NCI-H1092 treated with DMSO at 0.1 percent for 48 hours (cell line): ENCODE results near the gene PCTP.

Experiments
- DNase-seq: peaks from one replicate; lab custom pipeline; 2025; lab: John Stamatoyannopoulos, UW

PCTP gene

DNA sequence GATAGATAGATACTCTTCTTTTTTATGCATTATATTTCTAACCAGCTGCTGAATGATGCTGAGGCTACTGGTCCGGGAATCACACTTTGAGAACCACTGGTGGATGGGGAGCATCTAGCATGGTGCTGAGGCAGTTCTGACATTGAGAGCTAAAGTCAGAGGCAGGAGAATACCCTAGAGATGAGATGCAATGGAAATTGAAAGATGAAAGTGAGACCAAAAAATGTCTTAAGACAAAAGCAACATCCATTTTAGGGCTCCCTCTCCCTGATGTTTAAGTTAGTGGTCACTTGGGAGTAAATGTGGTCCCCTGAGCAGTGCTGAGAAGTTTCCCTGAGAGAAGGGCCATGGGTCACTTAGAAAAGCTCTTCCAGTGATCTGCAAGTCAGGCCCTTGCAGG is 6.8 kb downstream of the PCTP start:
- DNase-seq = no peak

GRCh38 chr17:55758171-55758570 is 7.3 kb downstream of the PCTP start:
- no peak for DNase-seq

DNA sequence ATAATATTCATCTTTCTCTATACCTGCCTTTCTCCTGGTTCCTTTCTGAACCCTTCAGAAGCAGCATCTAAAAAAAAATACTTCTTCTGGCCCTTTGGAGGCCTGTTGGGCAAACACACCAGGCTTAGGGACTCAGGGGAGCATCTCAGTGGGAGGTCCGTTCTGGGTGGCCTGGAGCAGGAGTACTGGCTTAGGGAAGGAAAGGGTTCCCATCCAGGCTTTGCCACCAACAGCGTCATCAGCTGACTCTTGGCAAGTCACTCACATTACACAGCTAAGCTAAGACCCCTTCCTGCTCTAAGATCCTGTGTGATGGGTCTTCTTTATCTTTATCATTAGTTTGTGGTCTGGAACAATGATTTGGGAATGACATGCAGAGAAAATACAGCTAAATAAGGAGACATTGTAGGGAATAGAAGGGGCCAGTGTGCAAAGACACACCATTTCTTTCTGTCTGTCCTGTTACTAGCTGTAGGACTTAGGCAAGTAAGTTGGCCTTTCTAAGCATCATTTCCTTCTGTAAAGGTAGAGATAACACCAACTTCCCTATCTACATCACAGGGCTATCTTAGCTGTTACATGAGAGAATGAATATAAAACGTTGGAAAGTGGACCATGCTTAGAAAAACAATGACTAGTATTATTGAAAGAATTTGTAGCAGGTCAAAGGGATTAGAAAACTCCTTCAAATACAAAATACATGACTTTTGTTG is 9.9 kb downstream of the PCTP start:
- DNase-seq = no peak

- DNase-seq = no peak
These were observed 11.4 kb downstream of the PCTP start for GRCh38 chr17:55762086-55762858.

GRCh38 chr17:55763856-55764255 is 13.0 kb downstream of the PCTP start:
- no peak for DNase-seq

DNA sequence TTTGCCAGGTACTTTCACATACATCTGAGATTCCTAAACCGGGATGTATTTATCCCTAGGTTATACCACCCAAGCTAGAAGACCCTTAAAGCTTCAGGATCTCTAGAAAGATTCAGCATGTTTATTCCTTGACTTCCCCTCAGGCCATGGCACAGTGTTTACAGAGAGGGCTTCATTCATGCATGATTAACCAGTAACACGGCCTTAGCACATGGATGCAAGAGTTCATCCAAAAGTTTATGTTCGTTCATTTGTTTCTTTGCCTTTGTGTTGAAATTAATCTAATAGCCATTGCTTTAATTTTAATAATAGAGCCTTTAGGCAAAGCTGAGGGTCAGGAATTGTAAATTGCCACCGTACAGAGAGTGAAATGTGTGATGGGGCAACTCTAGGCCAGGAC is 13.8 kb downstream of the PCTP start:
- DNase-seq = no peak

- DNase-seq = no peak
These were observed 14.6 kb downstream of the PCTP start for GRCh38 chr17:55765472-55765871.

DNA sequence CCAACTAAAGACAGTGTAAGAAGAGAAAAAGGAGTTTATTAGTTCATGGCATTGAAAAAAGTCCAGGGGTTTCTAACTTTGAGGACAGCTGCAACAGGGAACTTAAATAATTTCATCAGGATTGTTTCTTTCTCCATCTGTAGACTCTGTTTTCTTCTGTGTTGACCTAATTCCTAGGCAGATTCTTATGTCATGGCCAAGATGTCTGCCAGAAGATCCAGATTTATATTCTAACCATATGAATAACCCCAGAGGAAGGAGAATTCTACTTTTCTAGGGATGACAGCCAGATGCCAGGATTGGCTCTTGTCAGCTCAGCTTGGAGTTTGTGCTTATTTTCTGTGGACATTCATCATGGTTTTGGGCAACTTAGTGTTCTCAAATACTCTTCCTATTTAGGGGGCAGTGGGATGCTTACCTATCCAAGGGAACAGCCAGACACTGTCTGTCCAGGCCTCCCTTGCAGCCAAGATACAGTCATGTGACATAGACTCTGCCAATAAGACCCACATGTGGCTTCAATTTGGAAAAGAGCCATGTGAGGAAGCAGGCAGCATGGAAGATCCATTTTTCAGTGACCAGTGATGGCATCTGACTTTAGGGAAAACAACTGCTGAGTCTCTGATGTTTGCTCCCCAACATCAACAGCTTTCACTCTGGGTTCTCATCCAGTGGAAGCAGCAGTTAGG is 18.2 kb downstream of the PCTP start:
- DNase-seq = no peak

DNA sequence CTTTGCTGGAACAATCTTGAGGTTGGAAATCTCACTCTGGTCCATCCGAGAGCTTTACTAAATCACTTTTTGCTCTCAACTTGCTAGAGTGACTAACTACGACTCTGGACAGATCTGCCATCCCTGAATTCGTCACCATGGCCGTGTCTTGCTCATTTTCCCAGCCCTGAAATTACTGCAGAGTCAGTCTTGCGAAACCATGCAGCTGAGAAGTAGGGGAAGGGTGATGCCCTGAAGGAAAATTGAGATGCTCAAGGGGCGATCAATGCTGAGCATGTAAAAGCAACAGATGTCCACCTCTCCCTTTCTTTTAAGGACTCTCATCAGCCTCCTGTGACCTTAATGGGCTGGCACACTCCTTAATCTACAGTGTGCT is 18.8 kb downstream of the PCTP start:
- no peak for DNase-seq

DNA sequence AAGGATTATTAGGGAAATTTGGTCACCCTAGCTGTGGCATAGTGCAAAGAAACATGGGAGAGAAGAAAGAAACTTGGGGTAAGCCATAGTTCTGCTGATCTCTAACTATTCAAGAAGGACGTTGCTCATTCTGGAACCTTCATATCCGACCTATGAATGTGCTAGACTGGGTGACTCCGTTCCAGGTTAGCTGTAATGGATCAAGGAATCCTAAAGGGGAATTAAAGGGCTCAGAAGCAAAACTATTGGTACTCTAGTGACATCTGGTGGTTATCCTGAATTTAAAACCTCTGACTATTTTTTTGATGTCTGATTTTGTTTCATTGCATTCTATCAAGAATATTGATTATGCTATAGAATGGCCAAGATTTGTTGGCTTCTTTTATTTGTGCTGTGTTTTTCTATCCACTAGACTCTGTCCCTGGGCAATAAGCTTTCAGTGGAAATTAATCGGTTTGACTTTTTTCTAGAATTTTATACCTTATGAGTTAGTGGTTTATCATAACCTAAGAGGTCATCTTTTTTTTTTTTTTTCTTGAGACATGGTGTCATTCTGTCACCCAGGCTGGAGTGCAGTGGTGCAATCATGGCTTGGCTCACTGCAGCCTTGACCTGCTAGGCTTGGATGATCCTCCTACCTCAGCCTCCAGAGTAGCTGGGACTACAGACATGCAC is 19.5 kb downstream of the PCTP start:
- peak; percentile 75 for DNase-seq

GRCh38 chr17:55772086-55772485 is 21.2 kb downstream of the PCTP start:
- no peak for DNase-seq

- no peak for DNase-seq
These were observed 22.8 kb downstream of the PCTP start for GRCh38 chr17:55773671-55774070.

DNA sequence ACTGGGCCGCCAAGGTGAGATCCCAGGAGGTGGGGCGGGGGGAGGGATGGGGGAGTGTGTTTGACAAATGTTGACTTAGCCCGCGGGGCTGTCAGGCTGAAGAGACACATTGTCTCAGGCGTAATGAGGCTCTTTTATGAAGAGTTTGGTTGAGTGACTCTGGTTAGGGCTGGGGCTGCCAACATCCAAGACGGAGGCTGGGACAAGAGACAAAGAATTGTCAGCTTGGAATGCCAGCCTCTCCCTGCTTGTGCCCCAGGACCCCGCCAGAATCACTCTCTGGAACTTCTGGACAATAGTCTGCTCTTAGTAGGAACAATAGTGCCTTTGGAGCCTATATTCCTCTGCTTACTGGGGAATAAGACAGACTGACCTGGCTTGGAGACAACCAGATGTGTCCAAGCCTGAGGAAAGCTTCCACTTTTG is 24.0 kb downstream of the PCTP start:
- peak; percentile 8 for DNase-seq

DNA sequence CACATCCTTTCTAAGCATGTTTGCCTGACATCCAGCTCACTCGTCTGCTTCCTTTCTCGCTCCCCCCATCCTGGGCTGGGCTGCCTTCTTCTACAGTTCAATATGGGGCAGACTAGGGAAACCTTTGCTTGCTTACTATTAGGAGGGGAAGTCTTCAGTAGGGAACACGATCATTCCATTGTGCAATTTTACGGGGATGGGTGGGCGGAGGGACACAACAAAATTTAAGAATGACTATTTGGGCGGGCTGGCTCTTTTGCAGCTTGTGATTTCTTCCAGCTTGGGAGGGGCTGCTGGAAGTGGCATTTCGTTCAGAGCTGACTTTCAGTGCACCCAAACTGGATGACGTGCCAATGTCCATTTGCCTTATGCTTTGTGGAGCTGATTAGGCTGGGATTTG is 25.4 kb downstream of the PCTP start:
- DNase-seq = no peak

- DNase-seq = no peak
These were observed 26.7 kb downstream of the PCTP start for GRCh38 chr17:55777471-55777971.

GRCh38 chr17:55778389-55779118 is 27.7 kb downstream of the PCTP start:
- no peak for DNase-seq

DNA sequence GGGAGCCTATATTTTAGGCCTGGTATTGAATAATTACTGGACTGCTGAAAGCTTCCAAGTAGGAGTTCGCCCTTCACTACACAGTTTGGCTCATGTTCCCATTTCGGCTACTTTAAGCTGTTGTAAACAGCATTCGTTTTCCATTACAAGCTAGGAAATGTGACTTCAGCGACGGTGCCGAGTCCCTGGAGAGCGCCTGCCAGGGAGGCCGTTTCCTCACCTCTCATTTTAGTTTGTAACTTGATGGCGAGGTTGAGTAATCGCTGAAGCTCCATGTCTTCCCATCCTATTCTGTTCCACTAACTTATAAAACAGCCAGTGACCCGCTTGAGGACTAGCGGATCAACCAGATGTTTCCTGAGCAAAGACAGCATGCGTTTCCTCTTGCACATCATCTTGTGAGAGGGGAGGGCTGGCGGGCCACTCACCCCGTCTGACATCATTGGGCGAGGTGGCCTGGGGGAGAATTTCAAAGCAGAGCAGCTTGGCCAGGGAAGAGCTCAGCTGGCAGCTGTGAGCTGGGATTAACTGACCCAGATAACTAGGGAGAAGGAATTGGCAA is 32.9 kb downstream of the PCTP start:
- no peak for DNase-seq

DNA sequence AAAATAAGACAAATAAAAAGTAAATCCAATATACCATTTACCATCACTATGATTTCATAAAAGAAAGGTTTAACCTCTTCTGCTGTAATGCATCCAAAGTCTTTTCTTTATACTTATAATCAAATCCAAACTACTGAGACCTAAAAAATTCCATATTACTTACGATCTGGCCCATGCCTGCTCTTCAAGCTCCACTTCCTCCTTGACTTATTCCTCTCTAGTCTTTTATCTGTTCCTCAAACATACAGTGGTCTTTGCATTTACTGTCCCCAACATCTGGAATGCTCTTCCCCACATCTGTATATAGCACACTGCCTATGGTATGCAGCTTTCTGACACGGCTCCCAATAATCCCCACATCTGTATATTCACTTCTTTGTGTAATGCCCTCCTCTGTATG is 33.8 kb downstream of the PCTP start:
- DNase-seq = no peak

- DNase-seq = no peak
These were observed 34.3 kb downstream of the PCTP start for GRCh38 chr17:55785181-55785580.

GRCh38 chr17:55793272-55793671 is 42.4 kb downstream of the PCTP start:
- no peak for DNase-seq
